Brain microvascular endothelial cell (primary cell): ENCODE data around the gene CDC25C.
"Not testable (repeated sequence)": the region's sequence is repeated elsewhere in the genome, so short reads cannot be mapped to it uniquely, and the experiment has no call there.

ENCODE experiments used
- DNase-seq: peaks from one replicate; pipeline ENCODE4 v3.0.0-alpha.2; 2020
- H3K27ac ChIP-seq: fragments of 250-450 bp; sonication (Bioruptor Pico); 2 replicates; pipeline ENCODE4 v1.5.1; 2020; ENCODE audit warnings: mild to moderate bottlenecking, moderate library complexity
- H3K27me3 ChIP-seq: fragments of 250-450 bp; sonication (Bioruptor Pico); replicated peaks from 2 replicates; pipeline ENCODE4 v1.5.1; 2020; ENCODE audit warnings: mild to moderate bottlenecking
- H3K36me3 ChIP-seq: fragments of 250-450 bp; sonication (Bioruptor Pico); replicated peaks from 2 replicates; pipeline ENCODE4 v1.5.1; 2020; ENCODE audit warnings: mild to moderate bottlenecking
- H3K4me3 ChIP-seq: 2 replicates; pipeline ENCODE4 v1.5.1; 2011; ENCODE audit warnings: low read depth, mild to moderate bottlenecking, control low read depth, low read length, moderate library complexity
- CTCF ChIP-seq: IDR thresholded peaks from 2 replicates; pipeline ENCODE4 v1.5.1; 2011; ENCODE audit warnings: low read depth, mild to moderate bottlenecking, moderate library complexity, low read length, control low read depth, inconsistent platforms; ENCODE audit errors: missing control alignments
- in situ Hi-C: cut with HindIII; loops from 2 replicates; pipeline ENCODE4 v1.10.0; 2017; ENCODE audit warnings: low sequenced_read_pairs, low pct_ligation_motif_present

The CDC25C gene

GRCh38 chr5:138337685-138338410, 6.2 kb upstream of the CDC25C start, which contains the start of gene FAM53C:
FAM53C (plus strand) TSS chr5:138338266; CDS start chr5:138341336, 3,070 bp downstream.
- peak within 1 kb of the TSS; percentile 99 for H3K27ac ChIP-seq
- in situ Hi-C loops, result no loop called here
- DNase-seq, result peak; percentile 80
- H3K4me3 ChIP-seq, result peak within 1 kb of the TSS; percentile 83
- no peaks in the 10 kb centered on the region for H3K27me3 ChIP-seq
- TF ChIP-seq CTCF, result peak; percentile 0
- H3K36me3 ChIP-seq, result peaks cover 9% of the 10 kb centered on the region

DNA sequence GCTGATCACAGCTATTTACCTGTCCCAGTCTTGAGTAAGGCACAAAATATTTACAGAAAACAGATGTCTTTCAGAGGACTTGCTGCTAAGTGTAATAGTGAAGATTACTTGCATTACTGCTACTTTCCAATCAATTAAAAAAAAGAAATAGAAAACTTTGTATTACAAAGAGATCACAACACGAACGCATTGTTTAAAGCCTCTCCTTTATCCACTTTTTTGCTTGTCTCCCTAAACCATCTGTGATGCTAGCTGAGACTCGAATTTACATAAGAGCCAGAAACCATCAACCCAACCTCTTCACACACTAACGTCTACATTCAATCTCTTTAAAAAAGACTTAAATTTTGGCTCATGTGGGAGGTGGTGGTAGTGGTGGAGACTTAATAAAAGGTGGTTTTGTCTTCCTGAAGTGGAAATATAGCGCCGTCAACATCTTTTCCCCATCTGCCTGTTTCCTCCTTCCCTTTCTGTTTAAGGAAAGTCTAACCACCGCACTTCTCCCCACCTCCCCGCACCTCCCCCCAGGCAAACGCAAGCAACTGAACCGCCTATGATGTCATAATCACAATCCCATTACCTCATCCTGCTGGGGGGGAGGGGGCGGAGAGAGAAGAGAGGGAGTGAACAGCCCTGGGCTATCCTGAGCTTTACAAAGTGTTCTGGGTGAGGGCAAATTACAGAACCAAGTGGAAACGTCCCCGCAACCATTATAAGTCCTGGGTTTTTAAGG, 5.5 kb upstream of the CDC25C start:
- TF ChIP-seq CTCF, result no peak
- Histone ChIP-seq H3K27me3 (no peaks in the 10 kb centered on the region), H3K36me3 (peaks cover 9% of the 10 kb centered on the region), H3K27ac (peak overlapping the region; percentile 99), H3K4me3 (peak overlapping the region; percentile 83)
- peak; percentile 75 for DNase-seq
- in situ Hi-C loops, result no loop called here

DNA sequence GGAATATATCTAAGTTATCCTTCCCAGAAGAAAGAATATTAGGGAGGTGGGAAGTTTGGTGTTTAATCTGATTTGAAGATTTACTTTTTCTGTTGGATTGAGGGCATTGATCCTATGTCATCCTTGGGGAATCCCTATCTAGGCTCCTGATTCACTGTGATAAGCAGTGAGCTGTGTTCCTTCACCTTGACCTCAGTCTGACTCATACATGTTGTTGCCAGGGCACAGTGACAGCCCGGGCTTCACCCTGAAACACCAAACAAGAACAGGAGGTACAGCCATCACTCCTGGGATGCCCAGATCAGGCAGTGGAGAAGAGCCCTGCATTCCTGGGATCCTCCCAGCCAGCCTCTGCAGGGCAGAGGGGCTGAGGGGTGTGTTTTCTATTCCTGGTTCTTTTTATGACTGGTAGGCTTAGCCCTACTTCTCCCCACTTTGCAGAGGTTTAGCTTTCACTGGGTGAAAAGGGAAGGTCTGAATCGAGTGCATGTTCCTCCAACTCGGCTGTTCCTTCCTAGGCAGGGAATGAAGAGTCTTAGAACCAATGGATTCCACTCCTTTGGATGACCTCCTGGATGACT, 3.4 kb upstream of the CDC25C start:
- H3K4me3 ChIP-seq, result no peak overlapping the region
- H3K27me3 ChIP-seq, result no peaks in the 10 kb centered on the region
- DNase-seq, result no peak
- TF ChIP-seq CTCF, result no peak
- in situ Hi-C loops, result no loop called here
- no peaks in the 10 kb centered on the region for H3K36me3 ChIP-seq
- no peak overlapping the region for H3K27ac ChIP-seq

DNA sequence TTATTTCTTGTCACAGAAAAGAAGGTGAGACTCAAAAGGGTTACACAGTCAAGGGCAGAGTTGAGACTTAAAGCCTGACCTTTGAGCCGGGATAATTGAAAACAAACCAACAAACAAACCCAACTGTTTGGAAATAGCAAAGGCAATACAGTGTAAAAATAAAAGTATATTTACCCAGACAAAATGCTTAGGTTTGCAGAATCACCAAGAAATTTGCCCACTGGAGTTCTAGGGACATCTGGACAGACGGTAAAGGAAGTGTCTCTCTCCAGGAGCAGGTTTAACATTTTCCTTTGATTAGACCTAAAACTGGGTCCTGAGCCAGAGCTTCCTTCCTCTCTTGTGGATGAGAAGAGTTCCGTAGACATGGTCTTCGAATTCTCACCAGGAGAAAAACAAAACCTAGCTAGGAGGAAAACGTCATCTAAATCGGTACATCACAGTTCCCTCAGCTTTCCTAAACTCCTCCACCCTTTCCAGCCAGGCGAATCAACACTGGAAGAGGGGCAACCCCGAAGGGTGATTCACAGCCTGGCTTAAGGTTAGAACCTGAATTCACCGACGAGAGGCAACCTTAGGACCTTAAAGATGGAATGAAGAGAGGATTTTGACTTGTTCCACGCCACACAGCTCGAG, 673 bp downstream of the CDC25C start:
- H3K4me3 ChIP-seq, result peak overlapping the region; percentile 85
- no peak for DNase-seq
- in situ Hi-C loops, result no loop called here
- H3K27me3 ChIP-seq, result no peaks in the 10 kb centered on the region
- no peak for TF ChIP-seq CTCF
- H3K27ac ChIP-seq, result no peak overlapping the region
- H3K36me3 ChIP-seq, result no peaks in the 10 kb centered on the region

- DNase-seq, in situ Hi-C loops, H3K36me3 ChIP-seq, H3K27ac ChIP-seq, H3K4me3 ChIP-seq, H3K27me3 ChIP-seq: not testable (repeated sequence)
Measured at GRCh38 chr5:138318211-138318610, 13.4 kb downstream of the CDC25C start.

DNA sequence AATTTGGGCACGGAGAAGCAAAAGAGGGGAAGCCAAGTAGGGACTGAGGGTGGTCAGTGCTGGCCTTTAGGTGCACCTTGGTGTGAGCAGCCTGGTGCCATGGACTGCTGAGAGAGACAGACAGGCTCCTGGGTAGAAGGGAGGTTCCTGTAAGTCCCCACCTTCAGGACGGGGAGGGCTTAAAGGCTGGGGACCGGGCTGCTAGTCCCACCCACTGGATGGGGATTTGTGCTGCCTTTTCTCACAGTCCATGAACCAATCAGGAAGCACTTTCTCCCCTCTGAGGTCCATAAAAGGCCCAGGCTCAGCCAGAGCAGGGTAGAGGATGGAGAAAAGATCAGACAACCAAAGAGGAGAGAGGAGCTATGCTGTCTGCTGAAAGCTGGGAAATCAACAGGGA, 15.2 kb downstream of the CDC25C start:
- in situ Hi-C loops, result no loop called here

More for the DNA sequence above, 15.2 kb downstream of the CDC25C start:
- Histone ChIP-seq H3K27me3 (no peaks in the 10 kb centered on the region), H3K27ac (no peak overlapping the region), H3K4me3 (no peak overlapping the region), H3K36me3 (no peaks in the 10 kb centered on the region)
- DNase-seq, result no peak
- TF ChIP-seq CTCF, result no peak
